Naive B cell (primary cell): ENCODE data around the gene RPS6KC1. TPM values are rescaled to one million over a fixed set of nuclear protein-coding genes. Genes with fewer than 3 reads are reported as not detected.
"Not testable (repeated sequence)": the region's sequence is repeated elsewhere in the genome, so short reads cannot be mapped to it uniquely, and the experiment has no call there.

Experiments
- ATAC-seq, 2 donors: fragments of 150-1000 bp; cut with Tn5 transposase; 2 replicates each; pipeline ENCODE4 v1.10.0; 2021; ENCODE audit warnings: low read depth in 2 of 2, mild to moderate bottlenecking in 2 of 2, moderate library complexity in 2 of 2
- DNase-seq: peaks from one replicate; pipeline ENCODE4 v3.0.0; 2022
- H3K27ac Mint-ChIP-seq, 6 donors: one replicate each; pipeline ENCODE4 v1.8.0; 2020 to 2022; ENCODE audit warnings: mild to moderate bottlenecking in 6 of 6, mixed read lengths in 6 of 6, moderate library complexity in 5 of 6, inconsistent platforms in 2 of 6
- H3K27me3 Mint-ChIP-seq, 3 donors: one replicate each; pipeline ENCODE4 v1.8.0; 2021 to 2022; ENCODE audit warnings: mixed read lengths in 3 of 3, mild to moderate bottlenecking in 1 of 3
- H3K36me3 Mint-ChIP-seq, 2 donors: one replicate each; pipeline ENCODE4 v1.8.0; 2020 to 2022; ENCODE audit warnings: mixed read lengths in 2 of 2, inconsistent platforms in 1 of 2, mild to moderate bottlenecking in 1 of 2
- H3K4me1 Mint-ChIP-seq, 3 donors: one replicate each; pipeline ENCODE4 v1.8.0; 2020 to 2022; ENCODE audit warnings: mixed read lengths in 3 of 3, inconsistent platforms in 1 of 3, mild to moderate bottlenecking in 1 of 3, moderate library complexity in 1 of 3
- H3K4me3 Mint-ChIP-seq, 8 donors: one replicate each; pipeline ENCODE4 v1.8.0; 2020 to 2022; ENCODE audit warnings: mild to moderate bottlenecking in 8 of 8, mixed read lengths in 8 of 8, moderate library complexity in 8 of 8, inconsistent platforms in 2 of 8
- H3K9me3 Mint-ChIP-seq, 7 donors: one replicate each; pipeline ENCODE4 v1.8.0; 2020 to 2022; ENCODE audit warnings: mixed read lengths in 7 of 7, mild to moderate bottlenecking in 5 of 7, inconsistent platforms in 2 of 7, moderate library complexity in 1 of 7
- polyA plus RNA-seq, 6 donors: library from polyadenylated mRNA; unstranded; fragments of 300-500 nt; fragmentation: Illumina TruSeq; gene quantifications; one replicate each; pipeline ENCODE4 v1.2.3, GENCODE V29; 2021; ENCODE audit warnings: low read depth in 6 of 6

Gene RPS6KC1
- polyA plus RNA-seq, 6 donors from 2014 or later, result 5.2 to 13.1 (median 7.5) TPM

DNA sequence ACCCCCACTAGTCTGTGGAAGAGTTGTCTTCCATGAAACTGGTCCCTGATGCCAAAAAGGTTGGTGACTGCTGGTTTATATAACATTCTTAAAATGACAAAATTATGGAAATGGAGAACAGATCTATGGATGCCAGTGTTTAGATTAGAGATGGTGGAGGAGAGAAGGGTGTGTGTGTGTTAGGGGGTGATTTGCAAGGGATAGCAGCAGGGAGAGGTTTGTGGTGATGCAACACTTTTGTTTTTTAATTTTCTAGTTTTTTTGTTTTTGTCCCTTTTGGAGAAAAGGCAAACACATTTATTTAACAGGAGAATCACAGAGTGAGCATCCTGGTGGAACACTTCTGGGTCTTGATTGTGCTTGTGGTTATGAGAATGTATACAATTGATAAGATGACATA, 143.8 kb downstream of the RPS6KC1 start:
- Mint-ChIP-seq H3K27me3 (no peaks in the 10 kb centered on the region), H3K4me1 (peaks cover 0 to 4% (median 0%) of the 10 kb centered on the region in 3 donors), H3K4me3 (no peak overlapping the region), H3K36me3 (peaks cover 65 to 87% of the 10 kb centered on the region in 2 donors), H3K9me3 (peaks cover 10 to 66% (median 40%) of the 10 kb centered on the region in 7 donors), H3K27ac (peak overlapping the region in 1 of 6 donors; percentile 17)
- DNase-seq (no peak), ATAC-seq (no peak)

DNA sequence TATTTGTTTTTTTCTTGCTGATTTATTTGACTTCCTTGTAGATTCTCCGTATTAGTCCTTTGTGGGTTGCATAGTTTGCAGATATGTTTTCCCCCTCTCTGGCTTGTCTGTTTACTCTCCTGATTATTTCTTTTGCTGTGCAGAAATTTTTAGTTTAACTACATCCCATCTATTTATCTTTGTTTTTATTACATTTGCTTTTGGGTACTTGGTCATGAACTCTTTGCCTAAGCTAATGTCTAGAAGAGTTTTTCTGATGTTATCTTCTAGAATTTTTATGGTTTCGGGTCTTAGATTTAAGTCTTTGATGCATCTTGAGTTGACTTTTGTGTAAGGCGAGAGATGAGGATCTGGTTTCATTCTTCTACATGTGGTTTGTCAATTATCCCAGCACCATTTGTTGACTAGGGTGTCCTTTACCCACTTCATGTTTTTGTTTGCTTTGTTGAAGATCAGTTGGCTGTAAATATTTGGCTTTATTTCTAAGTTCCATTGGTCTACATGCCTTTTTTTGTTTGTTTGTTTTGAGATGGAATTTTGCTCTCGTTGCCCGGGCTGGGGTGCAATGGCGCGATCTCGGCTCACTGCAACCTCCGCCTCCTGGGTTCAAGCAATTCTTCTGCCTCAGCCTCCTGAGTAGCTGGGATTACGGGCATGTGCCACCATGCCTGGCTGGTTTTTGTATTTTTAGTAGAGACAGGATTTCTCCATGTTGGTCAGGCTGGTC, 145.4 kb downstream of the RPS6KC1 start:
- DNase-seq, H3K27ac Mint-ChIP-seq, H3K27me3 Mint-ChIP-seq, H3K4me1 Mint-ChIP-seq, ATAC-seq, H3K4me3 Mint-ChIP-seq: not testable (repeated sequence)
- Mint-ChIP-seq H3K9me3 (peaks cover 10 to 53% (median 31%) of the 10 kb centered on the region in 7 donors), H3K36me3 (peaks cover 54 to 79% of the 10 kb centered on the region in 2 donors)

DNA sequence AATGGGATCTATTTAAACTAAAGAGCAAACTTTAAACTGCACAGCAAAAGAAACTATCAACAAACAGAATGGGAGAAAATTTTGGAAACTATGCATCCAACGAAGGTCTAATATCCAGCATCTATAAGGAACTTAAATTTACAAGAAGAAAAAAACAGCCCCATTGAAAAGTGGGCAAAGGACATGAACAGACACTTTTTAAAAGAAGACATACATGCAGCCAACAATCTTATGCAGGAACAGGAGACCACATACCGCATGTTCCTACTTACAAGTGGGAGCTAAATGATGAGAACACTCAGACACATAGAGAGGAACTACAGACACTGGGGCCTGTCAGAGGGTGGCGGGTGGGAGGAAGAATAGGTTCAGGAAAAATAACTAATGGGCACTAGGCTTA, 149.6 kb downstream of the RPS6KC1 start:
- Mint-ChIP-seq H3K27ac (peak overlapping the region in 1 of 6 donors; percentile 42), H3K27me3 (no peaks in the 10 kb centered on the region), H3K4me3 (no peak overlapping the region), H3K36me3 (peaks cover 31 to 48% of the 10 kb centered on the region in 2 donors), H3K9me3 (peaks cover 5 to 39% (median 28%) of the 10 kb centered on the region in 7 donors), H3K4me1 (no peaks in the 10 kb centered on the region)
- DNase-seq (no peak), ATAC-seq (no peak)

DNA sequence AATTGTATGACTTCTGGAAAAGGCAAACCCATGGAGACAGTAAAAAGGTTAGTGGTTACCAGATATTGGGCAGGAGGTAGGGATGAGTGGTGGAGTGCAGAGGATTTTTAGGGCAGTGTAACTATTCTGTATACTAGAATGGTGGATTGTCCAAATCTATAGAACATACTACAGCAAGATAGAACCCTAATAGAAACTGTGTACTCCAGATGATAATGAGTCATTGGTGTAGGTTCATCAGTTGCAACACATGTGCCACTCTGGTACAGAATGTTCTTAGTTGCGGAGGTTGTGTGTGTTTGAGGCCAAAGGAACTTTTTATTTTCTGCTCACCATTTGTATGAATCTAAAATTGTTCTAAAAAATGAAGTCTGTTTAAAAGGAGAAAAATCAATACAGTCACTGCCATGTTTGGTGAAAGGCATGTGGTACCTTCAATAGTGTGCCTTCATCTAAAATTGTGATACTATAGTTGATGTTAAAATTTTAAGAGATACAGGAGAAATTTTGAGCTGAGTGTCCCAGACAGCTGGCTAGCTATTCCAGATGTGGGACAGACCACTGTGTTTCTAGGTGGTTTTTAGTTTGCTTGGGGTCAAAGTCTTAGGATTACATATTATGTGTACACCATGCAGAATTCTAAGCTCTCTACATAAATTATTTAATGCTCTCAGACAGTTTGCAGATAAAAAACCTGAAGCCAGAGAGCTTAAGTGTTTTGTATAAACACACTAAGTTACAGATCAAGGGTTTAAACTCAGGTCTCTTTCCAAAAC, 150.5 kb downstream of the RPS6KC1 start:
- ATAC-seq (no peak), DNase-seq (no peak)
- Mint-ChIP-seq H3K9me3 (peaks cover 0 to 34% (median 27%) of the 10 kb centered on the region in 7 donors), H3K27ac (no peak overlapping the region), H3K4me3 (no peak overlapping the region), H3K36me3 (peaks cover 31 to 42% of the 10 kb centered on the region in 2 donors), H3K27me3 (no peaks in the 10 kb centered on the region), H3K4me1 (no peaks in the 10 kb centered on the region)

DNA sequence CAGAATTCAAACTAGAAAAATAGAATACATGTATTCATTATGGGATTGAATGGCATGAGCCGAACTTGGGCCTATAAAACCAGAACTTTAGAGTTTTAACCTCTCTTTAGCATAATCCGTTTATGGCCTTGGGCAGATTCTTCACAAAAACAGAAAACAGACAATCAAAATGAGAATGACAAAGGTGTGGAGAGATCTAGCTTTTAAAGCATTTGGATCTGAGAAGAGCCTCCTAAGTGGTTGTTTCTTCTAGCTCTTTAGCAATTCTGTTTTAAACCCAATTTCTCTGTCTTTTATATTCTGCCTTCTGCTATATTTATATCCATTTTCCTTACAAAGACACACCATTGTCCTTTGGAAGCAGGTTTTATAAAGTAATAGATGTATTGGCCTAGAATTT, 160.2 kb downstream of the RPS6KC1 start:
- Mint-ChIP-seq H3K4me3 (no peak overlapping the region), H3K4me1 (peaks cover 0 to 3% (median 0%) of the 10 kb centered on the region in 3 donors), H3K9me3 (peaks cover 0 to 14% (median 3%) of the 10 kb centered on the region in 7 donors), H3K27me3 (no peaks in the 10 kb centered on the region), H3K36me3 (peaks cover 51 to 55% of the 10 kb centered on the region in 2 donors), H3K27ac (no peak overlapping the region)
- ATAC-seq (no peak), DNase-seq (no peak)

DNA sequence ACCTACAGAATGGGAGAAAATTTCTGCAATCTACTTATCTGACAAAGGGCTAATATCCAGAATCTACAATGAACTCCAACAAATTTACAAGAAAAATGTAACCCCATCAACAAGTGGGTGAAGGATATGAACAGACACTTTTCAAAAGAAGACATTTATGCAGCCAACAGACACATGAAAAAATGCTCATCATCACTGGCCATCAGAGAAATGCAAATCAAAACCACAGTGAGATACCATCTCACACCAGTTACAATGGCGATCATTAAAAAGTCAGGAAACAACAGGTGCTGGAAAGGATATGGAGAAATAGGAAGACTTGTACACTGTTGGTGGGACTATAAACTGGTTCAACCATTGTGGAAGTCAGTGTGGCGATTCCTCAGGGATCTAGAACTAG, 168.0 kb downstream of the RPS6KC1 start:
- not testable (repeated sequence) for DNase-seq, ATAC-seq, H3K27ac Mint-ChIP-seq, H3K4me1 Mint-ChIP-seq, H3K27me3 Mint-ChIP-seq, H3K4me3 Mint-ChIP-seq
- H3K9me3 Mint-ChIP-seq, result peaks cover 0 to 12% (median 6%) of the 10 kb centered on the region in 7 donors
- peaks cover 7 to 10% of the 10 kb centered on the region in 2 donors for H3K36me3 Mint-ChIP-seq

DNA sequence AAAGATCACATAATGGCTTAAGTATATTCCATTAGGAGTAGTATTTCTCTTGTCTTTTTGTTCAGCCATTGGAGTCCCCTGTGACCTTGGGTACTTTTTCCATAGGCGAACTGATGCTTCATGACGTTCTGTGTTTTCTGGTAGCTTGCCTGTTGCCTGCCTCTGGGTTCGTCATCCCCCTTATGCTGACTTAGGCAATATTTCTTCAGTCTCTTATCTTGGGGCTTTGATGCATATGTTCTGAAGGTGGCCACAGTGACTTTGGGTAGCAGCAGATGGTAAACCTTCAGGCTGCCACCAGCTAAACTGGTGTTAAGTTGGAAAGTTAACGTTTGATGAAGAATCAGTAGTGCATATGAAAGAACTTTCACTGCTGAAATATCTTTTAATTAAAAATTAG, 170.2 kb downstream of the RPS6KC1 start:
- peaks cover 0 to 12% (median 5%) of the 10 kb centered on the region in 7 donors for H3K9me3 Mint-ChIP-seq

DNA sequence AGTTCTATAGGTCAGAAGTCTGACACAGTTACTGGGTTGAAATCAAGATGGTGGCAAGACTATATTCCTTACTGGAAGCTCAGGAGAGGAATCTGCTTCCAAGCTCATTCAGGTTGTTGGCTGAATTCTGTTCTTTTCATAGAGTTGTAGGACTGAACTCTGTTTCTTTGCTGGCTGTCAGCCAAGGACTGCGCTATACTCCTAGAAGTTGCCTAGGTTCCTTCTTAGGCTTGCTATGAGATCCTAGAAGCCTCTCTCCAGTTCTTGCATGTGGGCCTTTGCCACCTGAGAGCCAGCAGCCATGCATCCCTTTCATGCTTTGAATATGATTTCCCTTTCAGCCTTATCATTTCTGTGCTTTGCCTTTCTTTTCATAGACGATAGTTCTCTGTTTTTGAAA, 176.4 kb downstream of the RPS6KC1 start:
- Mint-ChIP-seq H3K4me1 (no peaks in the 10 kb centered on the region), H3K4me3 (no peak overlapping the region), H3K9me3 (no peaks in the 10 kb centered on the region), H3K36me3 (peaks cover 0 to 13% of the 10 kb centered on the region in 2 donors), H3K27me3 (no peaks in the 10 kb centered on the region), H3K27ac (no peak overlapping the region)
- DNase-seq (no peak), ATAC-seq (no peak)

More for the DNA sequence above, 170.2 kb downstream of the RPS6KC1 start:
- ATAC-seq (no peak), DNase-seq (no peak)
- no peak overlapping the region for H3K4me3 Mint-ChIP-seq
- H3K27me3 Mint-ChIP-seq, result no peaks in the 10 kb centered on the region
- H3K4me1 Mint-ChIP-seq, result no peaks in the 10 kb centered on the region
- no peak overlapping the region for H3K27ac Mint-ChIP-seq
- H3K36me3 Mint-ChIP-seq, result no peaks in the 10 kb centered on the region

DNA sequence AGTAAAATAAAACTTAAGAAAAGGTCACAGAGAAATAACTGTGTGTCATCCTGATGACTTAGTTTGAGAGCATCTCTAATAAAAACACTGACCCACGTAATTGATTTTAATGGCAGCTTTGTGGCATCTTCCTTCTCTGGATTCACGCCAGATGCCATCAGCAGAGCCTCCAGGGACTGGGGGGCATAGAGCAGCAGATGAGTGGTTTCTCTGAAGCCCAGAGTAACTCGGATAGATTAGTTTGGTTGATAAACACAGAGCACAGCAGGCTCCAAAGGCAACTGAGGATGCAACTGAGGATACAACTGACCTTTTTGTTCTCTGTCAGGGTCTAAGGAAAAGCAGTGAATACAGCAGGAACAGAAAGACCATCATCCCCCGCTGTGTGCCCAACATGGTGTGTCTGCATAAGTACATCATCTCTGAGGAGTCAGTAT, 180.8 kb downstream of the RPS6KC1 start:
- H3K27ac Mint-ChIP-seq, result no peak overlapping the region
- no peaks in the 10 kb centered on the region for H3K9me3 Mint-ChIP-seq
- ATAC-seq (no peak), DNase-seq (no peak)
- H3K27me3 Mint-ChIP-seq, result no peaks in the 10 kb centered on the region
- H3K4me1 Mint-ChIP-seq, result no peaks in the 10 kb centered on the region
- H3K4me3 Mint-ChIP-seq, result no peak overlapping the region
- H3K36me3 Mint-ChIP-seq, result peaks cover 8 to 17% of the 10 kb centered on the region in 2 donors

DNA sequence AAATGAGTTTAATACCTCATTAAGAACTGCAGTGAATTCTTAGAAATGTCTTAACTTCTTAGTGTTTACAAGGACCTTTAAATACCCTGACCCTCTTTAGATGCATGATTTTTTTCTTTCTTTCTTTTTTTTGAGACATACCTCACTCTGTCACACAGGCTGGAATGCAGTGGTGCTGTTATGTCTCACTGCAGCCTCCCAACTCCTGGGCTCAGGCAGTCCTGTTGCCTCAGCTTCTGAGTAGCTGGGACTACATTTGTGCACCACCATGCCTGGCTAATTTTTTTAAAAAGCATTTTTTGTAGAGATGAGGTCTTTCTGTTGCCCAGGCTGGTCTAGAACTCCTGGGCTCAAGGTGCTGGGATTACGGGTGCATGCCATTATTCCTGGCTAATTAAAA, 191.8 kb downstream of the RPS6KC1 start:
- H3K27ac Mint-ChIP-seq, result no peak overlapping the region
- DNase-seq (no peak), ATAC-seq (no peak)
- no peak overlapping the region for H3K4me3 Mint-ChIP-seq
- no peaks in the 10 kb centered on the region for H3K27me3 Mint-ChIP-seq
- peaks cover 0 to 10% of the 10 kb centered on the region in 2 donors for H3K36me3 Mint-ChIP-seq
- H3K4me1 Mint-ChIP-seq, result no peaks in the 10 kb centered on the region
- no peaks in the 10 kb centered on the region for H3K9me3 Mint-ChIP-seq

DNA sequence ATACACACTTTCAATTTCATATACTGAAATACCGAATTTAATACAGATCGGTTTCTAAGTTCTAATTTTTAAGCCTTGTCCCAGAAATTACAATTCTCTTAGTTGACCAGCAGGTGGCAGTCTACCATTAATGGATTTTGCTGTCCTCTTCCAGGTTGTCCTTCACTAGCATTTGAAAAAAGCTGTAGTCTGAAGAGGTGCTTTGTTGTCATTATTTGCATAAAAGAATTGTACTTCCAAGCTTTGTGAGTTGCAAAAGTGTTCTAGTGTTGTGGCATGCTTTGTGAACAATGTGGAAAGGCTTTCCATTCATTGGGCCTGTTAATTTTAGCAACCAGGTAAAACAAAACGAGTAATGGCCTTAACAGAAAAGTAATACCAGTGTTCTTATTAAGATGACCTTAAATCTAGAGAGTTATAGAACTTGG, 193.6 kb downstream of the RPS6KC1 start:
- ATAC-seq, result no peak
- Mint-ChIP-seq H3K9me3 (no peaks in the 10 kb centered on the region), H3K27me3 (no peaks in the 10 kb centered on the region), H3K4me1 (no peaks in the 10 kb centered on the region), H3K27ac (no peak overlapping the region), H3K4me3 (no peak overlapping the region), H3K36me3 (peaks cover 8 to 10% of the 10 kb centered on the region in 2 donors)
- DNase-seq, result peak; percentile 4

DNA sequence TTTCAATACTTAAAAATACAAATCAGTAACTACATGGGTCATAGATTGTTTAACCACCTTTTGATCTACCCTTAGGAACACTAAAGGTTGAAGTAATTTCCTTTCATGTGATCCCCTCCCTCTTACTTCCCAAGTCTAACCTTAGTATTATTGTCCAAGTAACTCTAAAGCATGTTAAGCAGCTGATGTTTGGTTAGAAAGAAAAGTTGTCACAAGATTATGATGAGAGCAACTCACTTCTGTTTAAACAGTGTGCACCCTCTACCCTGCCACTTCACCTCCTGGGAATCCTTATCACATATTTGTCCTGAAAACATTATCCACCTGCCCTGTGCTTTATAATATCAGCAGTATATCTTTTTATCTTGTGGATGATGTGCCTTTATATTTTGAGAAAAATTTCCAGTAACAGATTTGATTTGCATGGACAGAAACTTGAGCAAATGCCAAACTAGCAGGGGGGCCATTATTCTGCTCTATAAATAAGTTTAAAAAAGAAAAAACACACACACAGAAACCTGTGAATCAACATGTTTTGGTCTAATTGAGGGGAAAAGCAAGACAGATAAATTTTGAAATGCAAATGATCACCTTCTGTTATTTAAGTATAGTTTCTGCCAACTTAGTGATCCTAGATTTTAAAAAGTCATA, 194.3 kb downstream of the RPS6KC1 start:
- ATAC-seq (no peak), DNase-seq (no peak)
- Mint-ChIP-seq H3K4me1 (no peaks in the 10 kb centered on the region), H3K4me3 (peak overlapping the region in 1 of 8 donors; percentile 42), H3K9me3 (no peaks in the 10 kb centered on the region), H3K36me3 (peaks cover 8 to 10% of the 10 kb centered on the region in 2 donors), H3K27me3 (no peaks in the 10 kb centered on the region), H3K27ac (no peak overlapping the region)

DNA sequence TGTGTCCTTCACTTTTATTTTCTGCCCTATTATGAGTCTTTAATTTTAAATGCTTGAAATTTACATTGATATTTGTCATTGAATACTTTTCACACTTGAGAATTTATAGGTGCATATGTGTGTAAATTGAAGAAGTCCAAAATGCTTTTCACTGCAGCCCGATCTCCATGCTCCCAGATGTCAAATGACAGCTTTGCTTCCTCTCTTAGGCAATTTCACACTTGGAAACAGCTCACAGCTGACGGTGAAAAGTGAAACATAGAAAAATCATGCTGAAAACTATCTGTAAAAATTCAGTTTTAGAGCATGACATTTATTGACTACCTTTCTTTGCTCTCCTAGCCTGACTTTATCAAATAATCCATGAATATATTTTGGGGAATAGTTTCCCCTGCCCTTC, 196.0 kb downstream of the RPS6KC1 start:
- Mint-ChIP-seq H3K4me1 (no peaks in the 10 kb centered on the region), H3K4me3 (no peak overlapping the region), H3K36me3 (peaks cover 0 to 8% of the 10 kb centered on the region in 2 donors), H3K27me3 (no peaks in the 10 kb centered on the region), H3K27ac (no peak overlapping the region), H3K9me3 (no peaks in the 10 kb centered on the region)
- no peak for DNase-seq
- no peak for ATAC-seq
